ENCODE measurements around the gene LAMTOR2.

The LAMTOR2 gene

DNA sequence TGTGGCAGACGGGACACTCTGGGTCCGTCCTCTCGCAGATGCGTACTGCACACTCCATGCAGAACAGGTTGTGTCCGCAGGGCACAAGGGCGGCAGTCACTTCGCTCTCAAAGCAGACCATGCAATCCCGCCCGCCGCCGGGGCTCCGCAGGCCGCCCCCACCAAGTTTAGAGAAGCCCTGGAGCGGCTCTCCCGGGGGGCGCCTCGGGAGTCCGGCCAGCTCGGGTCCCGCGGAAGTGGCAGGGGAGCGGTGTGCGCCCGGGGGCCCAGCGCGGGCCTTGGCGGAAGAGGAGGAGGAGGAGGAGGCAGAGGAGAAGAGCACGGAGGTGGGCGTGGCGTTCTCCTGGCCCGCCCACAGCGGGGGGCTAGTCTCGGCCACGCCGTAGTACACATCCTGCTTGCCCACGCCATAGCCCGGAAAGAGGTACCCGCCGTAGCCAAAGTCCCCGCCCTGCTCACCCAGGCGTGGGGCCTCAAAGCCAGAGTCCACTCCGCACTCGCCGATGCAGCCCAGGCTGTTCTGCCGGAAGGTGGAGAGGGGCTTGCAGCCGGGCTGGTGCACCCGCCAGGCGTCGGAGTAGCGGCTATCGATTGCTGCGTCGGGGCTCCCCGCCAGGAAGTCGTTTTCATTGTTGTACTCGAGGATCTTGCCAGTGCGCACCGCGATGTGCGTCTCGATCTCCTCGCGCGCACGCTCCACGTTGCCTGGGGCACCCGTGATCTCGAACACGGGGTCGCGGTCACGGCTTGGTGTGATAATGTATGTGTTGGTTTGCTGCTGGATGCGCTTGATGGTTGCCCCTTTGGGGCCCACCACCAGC, 22.2 kb downstream of the LAMTOR2 start:
- DNase-seq: no peak

DNA sequence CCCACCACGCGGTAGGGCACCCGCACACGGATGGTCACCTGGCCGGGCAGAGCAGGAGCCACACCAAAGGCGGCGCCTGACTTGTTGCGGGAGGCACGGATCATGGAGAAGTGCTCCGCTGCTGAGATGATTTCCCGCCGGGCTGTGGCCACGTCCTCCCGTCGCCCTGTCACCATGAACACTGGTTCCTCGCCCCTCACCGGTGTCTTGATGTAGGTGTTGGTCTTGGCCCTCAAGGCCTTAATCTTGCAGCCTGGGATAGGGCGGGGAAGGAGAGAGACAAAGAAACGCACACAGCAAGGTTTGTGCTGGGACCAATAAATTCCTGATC, 22.8 kb downstream of the LAMTOR2 start:
- DNase-seq: no peak

GRCh38 chr1:156078728-156079127, 24.1 kb downstream of the LAMTOR2 start:
- DNase-seq: no peak

DNA sequence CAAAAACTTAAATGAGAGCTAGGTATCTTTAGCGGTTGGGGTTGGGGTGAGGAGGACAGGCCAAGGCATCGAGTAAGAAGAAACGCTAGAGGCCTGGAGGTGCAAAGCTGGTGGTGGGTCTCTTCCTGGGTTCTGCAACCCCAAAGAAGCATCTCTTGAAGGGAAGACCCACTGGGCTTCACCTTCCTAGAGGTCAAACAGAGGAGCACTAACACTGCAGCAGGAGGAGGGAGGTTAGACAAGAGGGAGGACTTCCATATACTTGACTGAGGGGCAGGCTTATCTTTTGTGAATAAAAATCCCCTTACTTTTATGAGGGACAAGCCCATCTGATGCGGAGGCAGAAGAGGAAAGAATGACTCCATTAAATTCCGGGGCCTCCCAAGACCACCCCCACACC, 25.2 kb downstream of the LAMTOR2 start:
- no peak for DNase-seq

- DNase-seq: no peak
These were observed 25.8 kb downstream of the LAMTOR2 start for GRCh38 chr1:156080241-156080862.

- no peak for DNase-seq
These were observed 26.2 kb downstream of the LAMTOR2 start for GRCh38 chr1:156080863-156081179.

- no peak for DNase-seq
These were observed 26.8 kb downstream of the LAMTOR2 start for GRCh38 chr1:156081180-156081916.

- DNase-seq: no peak
These were observed 27.3 kb downstream of the LAMTOR2 start for GRCh38 chr1:156081917-156082308.

DNA sequence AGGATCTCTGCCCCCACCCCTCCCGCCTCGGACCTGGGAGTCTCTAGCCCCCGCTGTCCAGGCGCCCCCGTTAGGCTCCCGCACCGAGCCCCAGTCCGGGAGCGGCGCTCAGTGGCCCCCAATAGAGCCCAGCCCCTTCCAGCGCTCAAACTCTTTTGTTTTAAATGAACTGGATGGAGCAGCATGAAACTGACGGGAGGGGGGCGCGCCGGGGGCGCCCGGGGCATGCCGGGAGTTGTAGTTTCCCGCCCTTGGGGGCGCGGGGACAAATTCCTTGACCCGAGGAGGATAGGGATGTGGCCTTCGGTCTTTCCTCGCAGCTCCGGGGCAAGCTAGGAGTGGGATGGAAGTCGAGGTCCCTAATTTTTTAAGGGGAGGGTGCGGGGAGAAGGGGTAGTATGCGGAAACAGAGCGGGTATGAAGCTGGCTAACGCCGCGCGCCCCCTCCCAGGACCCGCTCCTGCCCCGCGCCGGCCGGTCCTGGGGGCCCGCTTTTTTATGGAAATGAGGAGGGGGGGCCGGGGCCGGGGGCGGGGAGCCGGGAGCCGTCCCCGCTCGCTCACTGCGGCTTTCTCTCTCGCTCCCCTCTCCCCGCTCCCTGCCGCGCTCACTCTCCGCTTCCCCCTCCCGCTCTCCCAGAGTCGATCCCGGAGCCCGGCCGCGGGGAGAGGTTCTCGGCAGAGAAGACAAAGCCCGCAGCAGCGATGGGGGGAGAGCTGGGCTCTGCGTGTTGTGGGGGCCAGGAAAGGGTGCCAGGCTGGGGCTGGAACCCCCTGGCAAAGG, 27.9 kb downstream of the LAMTOR2 start, which contains the start of gene MEX3A:
Gene MEX3A (minus strand): TSS at position 157 of the 783 bp plus-strand sequence. CDS start 467 bp downstream, outside the sequence.
- peak; percentile 28 for DNase-seq

- no peak for DNase-seq
These were observed 29.5 kb downstream of the LAMTOR2 start for GRCh38 chr1:156083800-156084790.

- DNase-seq: peak; percentile 56
These were observed 31.7 kb downstream of the LAMTOR2 start for GRCh38 chr1:156086256-156086662.

- no peak for DNase-seq
These were observed 35.1 kb downstream of the LAMTOR2 start for GRCh38 chr1:156089704-156090103.

DNA sequence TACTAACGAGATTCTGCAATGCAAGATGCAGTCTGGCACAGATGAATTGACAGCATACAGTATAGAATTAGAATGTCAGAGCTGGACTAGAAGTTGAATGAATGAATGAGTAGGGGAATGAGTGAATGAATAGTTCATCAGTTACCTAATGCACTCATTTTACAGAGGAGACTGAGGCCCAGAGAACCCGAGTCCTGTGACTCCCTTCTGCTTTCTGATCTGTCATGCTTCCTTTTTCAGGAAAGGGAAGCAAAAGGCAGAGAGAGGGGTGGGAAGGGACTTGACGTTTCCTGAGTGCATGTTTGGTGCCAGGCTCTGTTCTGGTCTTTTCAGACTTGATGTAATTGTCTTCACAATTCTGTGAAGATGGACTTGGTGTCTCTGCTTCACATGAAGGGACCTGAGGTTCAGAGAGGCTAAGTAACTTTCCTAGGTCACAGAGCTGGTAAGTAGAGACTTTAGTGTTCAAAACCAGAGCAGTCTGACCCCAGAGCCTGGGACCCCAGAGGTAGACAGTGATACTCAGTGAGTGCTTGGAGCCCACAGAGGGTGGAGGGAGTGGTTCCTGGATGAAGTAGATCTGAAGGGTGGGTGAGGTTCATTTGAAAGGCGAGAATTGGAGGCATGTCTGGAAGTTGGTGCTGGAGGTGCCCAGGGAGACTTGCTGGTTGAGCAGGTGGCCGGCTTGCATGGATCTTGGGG, 35.7 kb downstream of the LAMTOR2 start:
- no peak for DNase-seq

DNA sequence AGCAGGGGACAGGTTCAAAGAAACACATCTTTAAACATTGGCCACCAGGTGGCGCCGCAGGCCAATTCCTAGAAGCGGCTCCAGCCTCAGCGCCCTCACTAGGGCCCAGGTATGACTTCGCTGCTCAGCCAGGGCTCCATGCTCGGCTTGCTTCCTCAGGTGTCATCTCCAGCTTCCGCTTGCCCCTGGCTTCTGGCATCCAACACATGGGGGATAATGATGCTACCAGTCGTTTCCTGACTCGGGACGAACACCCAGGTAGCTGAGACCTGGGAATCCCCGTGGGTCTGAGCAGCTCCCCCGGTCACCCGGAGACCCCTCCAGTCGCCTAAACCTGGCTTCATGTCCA, 36.2 kb downstream of the LAMTOR2 start:
- peak; percentile 29 for DNase-seq

GRCh38 chr1:156091610-156092009, 37.0 kb downstream of the LAMTOR2 start:
- DNase-seq: no peak

GRCh38 chr1:156095906-156096508, 41.4 kb downstream of the LAMTOR2 start:
- DNase-seq: no peak

GRCh38 chr1:156096640-156097391, 42.2 kb downstream of the LAMTOR2 start:
- peak; percentile 13 for DNase-seq

GRCh38 chr1:156097499-156098178, 43.1 kb downstream of the LAMTOR2 start:
- no peak for DNase-seq

- DNase-seq: no peak
These were observed 44.2 kb downstream of the LAMTOR2 start for GRCh38 chr1:156098784-156099183.
